SU-DHL-6 (cell line): Measurements from ENCODE around the gene LRRC56.

Experiments used
- H2AFZ ChIP-seq: fragments of 200-600 bp; sonication (generic); 2 replicates; pipeline ENCODE4 v1.6.1; 2014; ENCODE audit warnings: low read depth, mild to moderate bottlenecking, moderate library complexity, mixed read lengths, antibody characterized with exemption, low read length; ENCODE audit not compliant: severe bottlenecking
- H3F3A ChIP-seq: fragments of 200-600 bp; shearing (Covaris generic); 2 replicates; pipeline ENCODE4 v1.6.0; 2016; ENCODE audit warnings: antibody characterized with exemption, mild to moderate bottlenecking; ENCODE audit not compliant: insufficient read depth
- H3K27ac ChIP-seq: fragments of 200-600 bp; sonication (generic); 2 replicates; pipeline ENCODE4 v1.5.1; 2016; ENCODE audit warnings: low read depth, mild to moderate bottlenecking, low read length, moderate library complexity, mixed read lengths
- H3K27me3 ChIP-seq: fragments of 200-600 bp; sonication (generic), shearing (Covaris generic); 2 replicates; pipeline ENCODE4 v1.6.0; 2014; ENCODE audit warnings: mild to moderate bottlenecking, low read length
- H3K36me3 ChIP-seq: fragments of 200-600 bp; sonication (generic); 2 replicates; pipeline ENCODE4 v1.6.1; 2014; ENCODE audit warnings: mild to moderate bottlenecking, low read length, mixed read lengths
- H3K4me2 ChIP-seq: fragments of 300-600, 200-600 bp; shearing (Covaris generic), sonication (generic); 2 replicates; pipeline ENCODE4 v1.6.0; 2014; ENCODE audit warnings: low read length, low read depth, mild to moderate bottlenecking; ENCODE audit not compliant: poor library complexity, severe bottlenecking
- H3K4me3 ChIP-seq: fragments of 200-600 bp; sonication (generic); 2 replicates; pipeline ENCODE4 v1.5.1; 2014; ENCODE audit warnings: antibody characterized with exemption, low read length, mild to moderate bottlenecking, mixed read lengths; ENCODE audit not compliant: insufficient read depth, poor library complexity, severe bottlenecking
- H3K79me2 ChIP-seq: fragments of 200-600 bp; sonication (generic); 2 replicates; pipeline ENCODE4 v1.6.1; 2014; ENCODE audit warnings: mild to moderate bottlenecking, low read length, moderate library complexity; ENCODE audit not compliant: insufficient read depth
- H3K9ac ChIP-seq: fragments of 200-600 bp; sonication (generic); 2 replicates; pipeline ENCODE4 v1.7.0; 2014; ENCODE audit warnings: mild to moderate bottlenecking, low read length
- H3K9me2 ChIP-seq: fragments of 200-600 bp; sonication (generic); replicated peaks from 2 replicates; pipeline ENCODE4 v1.6.1; 2014; ENCODE audit warnings: low read length; ENCODE audit not compliant: insufficient read depth
- H3K9me3 ChIP-seq: fragments of 200-600 bp; sonication (generic); 2 replicates; pipeline ENCODE4 v1.6.1; 2014; ENCODE audit warnings: low read length, mixed read lengths; ENCODE audit not compliant: insufficient read depth
- H4K20me1 ChIP-seq: fragments of 200-600 bp; sonication (generic); 2 replicates; pipeline ENCODE4 v1.6.1; 2014; ENCODE audit warnings: low read depth, mild to moderate bottlenecking, antibody characterized with exemption, low read length, moderate library complexity, mixed read lengths
- CTCF ChIP-seq: fragments of 200-600 bp; sonication (generic); IDR thresholded peaks from one replicate; pipeline ENCODE4 v1.5.1; 2017; ENCODE audit warnings: antibody characterized with exemption, mild to moderate bottlenecking, low read length, moderate library complexity; ENCODE audit not compliant: insufficient read depth, poor library complexity, severe bottlenecking
- EZH2phosphoT487 ChIP-seq: fragments of 200-600 bp; sonication (generic), shearing (Covaris generic); conservative IDR thresholded peaks from 2 replicates; pipeline ENCODE4 v1.6.1; 2018; ENCODE audit warnings: mild to moderate bottlenecking, antibody characterized with exemption, low read length, moderate library complexity, mixed read lengths

Gene LRRC56

GRCh38 chr11:502288-503178 is 34.8 kb upstream of the LRRC56 start:
- no peak for TF ChIP-seq EZH2phosphoT487
- no peak for TF ChIP-seq CTCF
- Histone ChIP-seq H3K27me3 (no peaks in the 10 kb centered on the region), H3K9me3 (no peaks in the 10 kb centered on the region), H2AFZ (no peak overlapping the region), H3K9me2 (no peaks in the 10 kb centered on the region), H3K27ac (no peak overlapping the region), H3K36me3 (no peaks in the 10 kb centered on the region), H3K4me2 (no peak overlapping the region), H4K20me1 (no peaks in the 10 kb centered on the region), H3F3A (peaks cover 6% of the 10 kb centered on the region; the same call in 1 of the 2 replicates), H3K4me3 (no peak overlapping the region), H3K9ac (no peak overlapping the region), H3K79me2 (peaks cover 12% of the 10 kb centered on the region)

- Histone ChIP-seq H3F3A (peaks cover 6% of the 10 kb centered on the region; the same call in 1 of the 2 replicates), H3K9me2 (no peaks in the 10 kb centered on the region), H3K27me3 (no peaks in the 10 kb centered on the region), H3K4me3 (no peak overlapping the region), H2AFZ (no peak overlapping the region), H3K9ac (no peak overlapping the region), H3K4me2 (no peak overlapping the region), H3K9me3 (no peaks in the 10 kb centered on the region), H3K79me2 (peaks cover 12% of the 10 kb centered on the region), H3K36me3 (no peaks in the 10 kb centered on the region), H4K20me1 (no peaks in the 10 kb centered on the region), H3K27ac (no peak overlapping the region)
- TF ChIP-seq EZH2phosphoT487 (no peak), CTCF (no peak)
These were observed 33.9 kb upstream of the LRRC56 start for GRCh38 chr11:503179-503981.

GRCh38 chr11:504053-504993 is 33.0 kb upstream of the LRRC56 start:
- Histone ChIP-seq H3K9ac (0 out of 2 replicates have a peak overlapping the region, but pooled peaks have one; percentile 2), H4K20me1 (no peaks in the 10 kb centered on the region), H3F3A (peaks cover 6% of the 10 kb centered on the region; the same call in 1 of the 2 replicates), H3K27ac (no peak overlapping the region), H3K4me2 (peak overlapping the region; percentile 81), H2AFZ (no peak overlapping the region), H3K36me3 (no peaks in the 10 kb centered on the region), H3K9me2 (no peaks in the 10 kb centered on the region), H3K79me2 (peaks cover 12% of the 10 kb centered on the region), H3K4me3 (no peak overlapping the region), H3K27me3 (no peaks in the 10 kb centered on the region), H3K9me3 (no peaks in the 10 kb centered on the region)
- TF ChIP-seq CTCF, result no peak
- no peak for TF ChIP-seq EZH2phosphoT487
